HAP-1 (cell line): ENCODE results near the gene DPP3.
"Not testable (repeated sequence)": the region's sequence is repeated elsewhere in the genome, so short reads cannot be mapped to it uniquely, and the experiment has no call there.

Source experiments
- DNase-seq, 2 experiments: peaks; one replicate each; pipeline ENCODE4 v3.0.0-alpha.2; 2016 to 2020; ENCODE audit warnings: low spot score in 2 of 2
- H3K27me3 ChIP-seq: fragments of 250-450 bp; sonication (Bioruptor Pico); 2 replicates; pipeline ENCODE4 v1.5.1; 2020; ENCODE audit warnings: low read depth, mild to moderate bottlenecking, moderate library complexity
- H3K36me3 ChIP-seq: fragments of 250-450 bp; sonication (Bioruptor Pico); replicated peaks from 2 replicates; pipeline ENCODE4 v1.5.1; 2020; ENCODE audit warnings: mild to moderate bottlenecking
- H3K4me1 ChIP-seq: fragments of 250-450 bp; sonication (Bioruptor Pico); 2 replicates; pipeline ENCODE4 v1.5.1; 2020; ENCODE audit warnings: mild to moderate bottlenecking
- H3K4me3 ChIP-seq: fragments of 250-450 bp; sonication (Bioruptor Pico); 2 replicates; pipeline ENCODE4 v1.5.1; 2020; ENCODE audit warnings: mild to moderate bottlenecking, moderate library complexity
- H3K9me3 ChIP-seq: fragments of 250-450 bp; sonication (Bioruptor Pico); 2 replicates; pipeline ENCODE4 v1.5.1; 2020; ENCODE audit warnings: mild to moderate bottlenecking, moderate library complexity
- in situ Hi-C: fragments of 300-500 bp; cut with MboI; formaldehyde crosslinking; loops from 3 replicates; pipeline ENCODE4 v1.14.3; 2020; ENCODE audit warnings: low sequenced_read_pairs, inconsistent platforms, mixed read lengths

DPP3 gene

DNA sequence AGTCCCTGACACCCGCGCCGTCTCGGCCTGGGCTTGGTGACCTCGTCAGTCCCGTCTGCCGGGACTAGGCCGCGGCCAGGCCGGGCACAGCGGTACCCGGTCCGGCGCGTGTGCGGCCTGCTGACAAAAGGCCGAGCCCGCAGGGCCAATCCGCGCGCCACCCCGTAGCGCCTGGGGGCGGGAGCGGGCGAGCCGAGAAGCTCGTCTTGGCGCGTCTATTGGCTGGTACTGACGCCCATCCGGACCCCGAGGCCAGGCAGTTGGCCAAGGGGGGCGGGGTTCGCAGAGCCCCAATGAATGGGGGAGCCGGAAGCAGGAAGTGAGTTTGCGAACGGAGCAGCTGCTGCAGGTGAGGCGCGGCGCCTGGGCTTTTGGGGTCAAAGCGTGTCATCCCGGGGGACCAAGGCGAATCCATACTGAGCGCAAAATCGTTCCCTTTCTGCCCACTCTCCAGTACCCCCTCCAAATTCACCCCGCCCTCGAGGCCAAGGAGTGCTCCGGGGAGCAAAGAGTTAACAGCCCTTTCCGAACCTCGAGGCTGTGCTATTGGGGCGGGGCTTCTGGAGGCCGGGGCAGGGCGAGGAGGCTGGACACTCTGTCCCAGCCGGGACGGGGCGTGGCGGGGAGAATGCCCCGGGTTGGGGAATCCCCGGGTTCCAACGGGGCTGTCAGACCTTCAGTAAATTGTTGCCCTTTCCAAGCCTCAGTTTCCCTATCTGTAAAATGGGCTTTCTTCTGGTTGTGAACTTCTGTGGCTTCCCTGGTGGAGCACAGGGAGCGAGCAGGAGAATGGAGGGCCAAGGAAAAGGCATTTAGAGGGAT lies at the start of gene DPP3:
DPP3 (plus strand) TSS at position 318 of the 822 bp plus-strand sequence. CDS start 1,767 bp downstream, outside the sequence.
- Histone ChIP-seq H3K4me1 (0 out of 2 replicates have a peak, but pooled peaks cover 7% of the 10 kb centered on the region), H3K4me3 (peak within 1 kb of the TSS; percentile 70), H3K27me3 (no peaks in the 10 kb centered on the region), H3K36me3 (peaks cover 10% of the 10 kb centered on the region; the same call in 1 of the 2 replicates), H3K9me3 (no peaks in the 10 kb centered on the region)
- in situ Hi-C loops: no loop called here
- peak; percentile 94 to 98 for DNase-seq

DNA sequence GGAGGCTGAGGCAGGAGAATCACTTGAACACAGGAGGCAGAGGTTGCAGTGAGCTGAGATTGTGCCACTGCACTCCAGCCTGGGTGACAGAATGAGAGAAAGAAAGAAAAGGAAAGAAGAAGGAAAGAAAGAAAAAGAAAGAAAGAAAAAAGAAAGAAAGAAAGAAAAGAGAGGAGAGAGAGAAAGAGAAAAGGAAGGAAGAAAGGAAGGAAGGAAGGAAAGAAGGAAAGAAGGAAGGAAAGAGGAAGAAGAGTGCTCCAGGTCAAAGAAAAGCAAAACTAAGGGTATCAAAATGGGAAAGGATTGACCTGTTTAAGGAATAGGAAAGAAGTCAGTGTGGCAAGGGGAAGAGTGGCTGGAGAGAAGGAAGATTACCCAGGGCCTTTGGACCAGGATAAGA lies 48.9 kb upstream of the DPP3 start:
- H3K36me3 ChIP-seq: peaks cover 12% of the 10 kb centered on the region
- in situ Hi-C loops, H3K4me1 ChIP-seq, DNase-seq, H3K27me3 ChIP-seq, H3K9me3 ChIP-seq, H3K4me3 ChIP-seq: not testable (repeated sequence)

DNA sequence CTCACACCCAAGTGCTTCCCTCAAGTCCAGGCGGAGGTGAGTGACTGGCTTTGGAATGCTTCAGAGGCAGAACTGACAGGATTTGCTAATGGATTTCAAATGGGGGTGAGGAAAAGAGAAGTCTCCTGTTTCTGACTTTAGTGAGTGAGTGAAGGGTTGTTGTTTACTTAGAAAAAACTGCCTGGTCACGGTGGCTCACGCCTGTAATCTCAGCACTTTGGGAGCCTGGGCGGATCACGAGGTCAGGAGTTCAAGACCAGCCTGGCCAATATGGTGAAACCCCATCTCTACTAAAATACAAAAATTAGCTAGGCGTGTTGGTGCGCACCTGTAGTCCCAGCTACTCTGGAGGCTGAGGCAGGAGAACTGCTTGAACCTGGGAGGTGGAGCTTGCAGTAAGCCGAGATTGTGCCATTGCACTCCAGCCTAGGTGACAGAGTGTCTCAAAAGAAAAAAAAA lies 48.3 kb upstream of the DPP3 start:
- H3K9me3 ChIP-seq, DNase-seq, H3K4me1 ChIP-seq, in situ Hi-C loops, H3K27me3 ChIP-seq, H3K4me3 ChIP-seq: not testable (repeated sequence)
- H3K36me3 ChIP-seq: peaks cover 13% of the 10 kb centered on the region

GRCh38 chr11:66432597-66432996 lies 47.6 kb upstream of the DPP3 start:
- Histone ChIP-seq H3K36me3 (peaks cover 16% of the 10 kb centered on the region), H3K4me1 (peaks cover under 1% of the 10 kb centered on the region; the same call in 1 of the 2 replicates), H3K9me3 (no peaks in the 10 kb centered on the region), H3K4me3 (no peak overlapping the region), H3K27me3 (no peaks in the 10 kb centered on the region)
- no peak for DNase-seq
- in situ Hi-C loops: no loop called here

DNA sequence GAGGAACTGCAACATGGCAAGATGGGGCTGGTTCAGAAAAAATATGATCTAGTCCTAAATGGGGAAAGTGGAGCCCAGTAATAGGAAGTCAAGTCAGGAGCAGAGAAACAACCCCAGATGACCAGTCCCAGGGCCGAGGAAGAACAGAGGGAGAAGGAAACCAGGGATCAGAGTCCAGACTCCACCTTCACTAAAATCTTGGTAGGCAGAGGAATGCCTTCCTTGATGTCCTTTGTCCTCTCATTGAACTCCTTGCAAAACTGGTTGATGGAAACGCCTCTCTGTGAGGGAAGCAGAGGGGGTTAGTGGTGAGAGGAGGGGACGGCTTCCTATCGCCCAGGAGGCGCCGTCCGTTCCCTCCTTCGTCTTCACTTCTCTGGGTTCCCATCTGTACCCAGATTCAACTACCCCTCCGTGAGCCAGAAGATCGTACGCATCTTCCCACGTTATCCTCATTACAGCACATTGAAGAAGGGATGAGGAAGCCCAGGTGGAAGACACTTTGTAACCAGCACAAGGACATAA lies 42.2 kb upstream of the DPP3 start:
- DNase-seq: no peak
- no peaks in the 10 kb centered on the region; the same call in 1 of the 2 replicates for H3K9me3 ChIP-seq
- in situ Hi-C loops: no loop called here
- peak overlapping the region; percentile 73 for H3K4me3 ChIP-seq
- H3K36me3 ChIP-seq: peaks cover 16% of the 10 kb centered on the region
- H3K27me3 ChIP-seq: no peaks in the 10 kb centered on the region
- H3K4me1 ChIP-seq: peaks cover 5% of the 10 kb centered on the region

GRCh38 chr11:66438504-66439466 lies 41.4 kb upstream of the DPP3 start, which contains the start of gene MRPL11:
Gene MRPL11, minus strand, starts transcription at chr11:66438848. Its CDS starts 94 bp downstream, at chr11:66438754.
- H3K4me1 ChIP-seq: peaks cover 5% of the 10 kb centered on the region
- H3K27me3 ChIP-seq: no peaks in the 10 kb centered on the region
- DNase-seq: peak; percentile 93 to 95
- in situ Hi-C loops: no loop called here
- peaks cover 2% of the 10 kb centered on the region; the same call in 1 of the 2 replicates for H3K9me3 ChIP-seq
- H3K4me3 ChIP-seq: peak within 1 kb of the TSS; percentile 73
- peaks cover 16% of the 10 kb centered on the region for H3K36me3 ChIP-seq

- peak in 1 of 2 experiments; percentile 17 for DNase-seq
- H3K4me1 ChIP-seq, H3K27me3 ChIP-seq, in situ Hi-C loops, H3K36me3 ChIP-seq, H3K4me3 ChIP-seq, H3K9me3 ChIP-seq: not testable (repeated sequence)
Measured at GRCh38 chr11:66440101-66440939, 39.9 kb upstream of the DPP3 start.

GRCh38 chr11:66440940-66441282 lies 39.3 kb upstream of the DPP3 start:
- H3K4me1 ChIP-seq, H3K4me3 ChIP-seq, H3K27me3 ChIP-seq, H3K36me3 ChIP-seq, DNase-seq, H3K9me3 ChIP-seq, in situ Hi-C loops: not testable (repeated sequence)

GRCh38 chr11:66443602-66444001 lies 36.6 kb upstream of the DPP3 start:
- no peak for DNase-seq
- Histone ChIP-seq H3K4me1 (no peaks in the 10 kb centered on the region), H3K4me3 (no peak overlapping the region), H3K36me3 (no peaks in the 10 kb centered on the region), H3K9me3 (peaks cover 5% of the 10 kb centered on the region; the same call in 1 of the 2 replicates), H3K27me3 (peaks cover 8% of the 10 kb centered on the region; the same call in 1 of the 2 replicates)
- in situ Hi-C loops: no loop called here

DNA sequence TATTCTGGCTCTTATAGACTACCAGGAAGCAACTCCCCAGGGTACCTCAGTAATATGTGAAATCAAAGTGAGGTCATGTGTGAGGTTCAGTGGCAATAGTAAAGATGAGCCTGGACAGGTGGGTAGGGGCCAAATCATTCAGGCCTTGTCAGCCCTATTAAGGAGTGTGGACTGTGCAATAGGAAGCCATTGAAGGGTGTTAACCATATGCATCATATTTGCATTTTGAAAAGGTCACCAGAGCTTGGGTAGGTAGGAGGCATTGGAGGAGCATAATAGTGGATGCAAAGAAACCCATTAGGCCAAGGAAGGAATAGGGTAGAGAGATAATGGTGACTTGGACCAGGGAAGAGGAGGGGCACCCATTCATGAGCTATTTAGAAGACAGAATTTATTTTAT lies 33.2 kb upstream of the DPP3 start:
- H3K27me3 ChIP-seq: peaks cover 15% of the 10 kb centered on the region
- no peak for DNase-seq
- in situ Hi-C loops: no loop called here
- H3K4me1 ChIP-seq: peaks cover 2% of the 10 kb centered on the region; the same call in 1 of the 2 replicates
- peaks cover 5% of the 10 kb centered on the region; the same call in 1 of the 2 replicates for H3K9me3 ChIP-seq
- H3K36me3 ChIP-seq: no peaks in the 10 kb centered on the region
- H3K4me3 ChIP-seq: no peak overlapping the region

DNA sequence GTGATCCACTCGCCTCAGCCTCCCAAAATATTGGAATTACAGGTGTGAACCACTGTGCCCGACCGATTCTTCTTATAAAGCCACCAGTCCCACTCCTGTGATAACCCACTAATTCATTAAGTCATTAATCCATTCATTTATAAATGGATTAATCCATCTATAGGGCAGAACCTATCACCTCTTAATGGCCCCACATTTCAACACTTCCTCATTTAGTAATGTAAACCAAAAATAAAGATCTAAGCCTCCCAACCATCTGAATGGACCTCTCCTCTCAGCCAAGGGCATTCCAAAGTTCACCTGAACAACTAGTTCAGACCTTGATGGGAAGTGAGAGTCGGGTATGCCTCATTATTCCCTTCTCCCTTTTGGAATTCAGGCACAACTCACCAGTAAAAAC lies 31.7 kb upstream of the DPP3 start:
- H3K4me3 ChIP-seq: no peak overlapping the region
- H3K4me1 ChIP-seq: peaks cover 2% of the 10 kb centered on the region; the same call in 1 of the 2 replicates
- peaks cover 4% of the 10 kb centered on the region; the same call in 1 of the 2 replicates for H3K9me3 ChIP-seq
- H3K36me3 ChIP-seq: no peaks in the 10 kb centered on the region
- in situ Hi-C loops: no loop called here
- H3K27me3 ChIP-seq: peaks cover 15% of the 10 kb centered on the region
- DNase-seq: no peak

DNA sequence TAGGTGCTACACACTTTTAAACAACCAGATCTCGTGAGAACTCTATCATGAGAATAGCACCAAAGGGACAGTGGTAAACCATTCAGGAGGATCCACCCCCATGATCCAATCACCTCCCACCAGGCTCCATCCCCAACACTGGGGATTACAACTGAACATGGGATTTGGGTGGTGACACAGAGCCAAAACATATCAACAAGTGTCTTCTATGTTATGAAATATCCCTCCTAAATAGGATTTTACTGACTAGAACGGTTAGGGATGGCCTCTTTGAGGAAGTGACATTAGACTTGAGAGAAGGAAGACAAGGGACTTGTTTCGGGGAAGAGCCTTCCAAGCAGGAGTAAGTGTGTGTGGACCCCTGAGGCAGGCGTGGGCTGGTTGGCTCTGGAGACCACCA lies 29.7 kb upstream of the DPP3 start:
- H3K4me1 ChIP-seq: peaks cover 2% of the 10 kb centered on the region; the same call in 1 of the 2 replicates
- in situ Hi-C loops: no loop called here
- peaks cover 20% of the 10 kb centered on the region for H3K27me3 ChIP-seq
- no peak for DNase-seq
- H3K4me3 ChIP-seq: no peak overlapping the region
- H3K9me3 ChIP-seq: 0 out of 2 replicates have a peak, but pooled peaks cover 2% of the 10 kb centered on the region
- H3K36me3 ChIP-seq: no peaks in the 10 kb centered on the region
